Cardiac fibroblast (primary cell): Measurements from ENCODE around the gene TJP1.

Experiments used
- DNase-seq, 2 donors: peaks; one replicate each; pipeline versions ENCODE4 v3.0.0 to v3.0.0-alpha.2; 2010; ENCODE audit warnings: low read depth in 2 of 2
- H3K4me3 ChIP-seq, 2 donors: replicated peaks in 1 of 2; 1 replicate in 1 of 2; 2 replicates in 1 of 2; pipeline ENCODE4 v1.5.1; 2011; ENCODE audit warnings: low read depth in 2 of 2, low read length in 2 of 2, mild to moderate bottlenecking in 2 of 2, moderate library complexity in 1 of 2
- CTCF ChIP-seq: IDR thresholded peaks from one replicate; pipeline ENCODE4 v1.5.1; 2011; ENCODE audit warnings: low read depth, mild to moderate bottlenecking, low read length, inconsistent platforms

Gene TJP1

GRCh38 chr15:29805043-29805707, 17.1 kb downstream of the TJP1 start:
- peak; percentile 85 to 91 for DNase-seq
- no peak for TF ChIP-seq CTCF
- H3K4me3 ChIP-seq, result no peak overlapping the region

- H3K4me3 ChIP-seq, result no peak overlapping the region
- no peak for TF ChIP-seq CTCF
- DNase-seq, result no peak
Measured at GRCh38 chr15:29802411-29802810, 19.9 kb downstream of the TJP1 start.

GRCh38 chr15:29800491-29801366, 21.5 kb downstream of the TJP1 start:
- DNase-seq, result peak; percentile 61 to 62
- peak overlapping the region in 1 of 2 donors; percentile 4 for H3K4me3 ChIP-seq
- no peak for TF ChIP-seq CTCF

- H3K4me3 ChIP-seq, result no peak overlapping the region
- no peak for DNase-seq
- TF ChIP-seq CTCF, result no peak
Measured at GRCh38 chr15:29799859-29800258, 22.4 kb downstream of the TJP1 start.

- no peak for TF ChIP-seq CTCF
- no peak overlapping the region for H3K4me3 ChIP-seq
- no peak for DNase-seq
Measured at GRCh38 chr15:29795610-29796009, 26.7 kb downstream of the TJP1 start.

GRCh38 chr15:29792426-29793159, 29.7 kb downstream of the TJP1 start:
- DNase-seq, result peak in 1 of 2 donors; percentile 43
- no peak for TF ChIP-seq CTCF
- H3K4me3 ChIP-seq, result no peak overlapping the region
